Lower leg skin (tissue), 4 donors: ENCODE measurements around the gene HLA-G. TPM values are rescaled to one million over a fixed set of nuclear protein-coding genes. Genes with fewer than 3 reads are reported as not detected.
A peak's percentile ranks its signal among the peaks of the same experiment; 100 is the strongest.

ENCODE experiments used
- DNase-seq, 2 donors: peaks; one replicate each; pipeline ENCODE4 v3.0.0-alpha.2; 2019; ENCODE audit warnings: low spot score in 2 of 2
- H3K4me3 ChIP-seq: fragments of 200-600 bp; sonication (generic); 2 replicates; pipeline ENCODE4 v1.5.1; 2017; ENCODE audit warnings: mild to moderate bottlenecking, low read depth; ENCODE audit not compliant: poor library complexity, severe bottlenecking
- CTCF ChIP-seq, 3 donors: fragments of 450-650 bp; IDR thresholded peaks; one replicate each; pipeline ENCODE4 v1.5.1; 2016; ENCODE audit warnings: antibody characterized with exemption in 3 of 3, mild to moderate bottlenecking in 3 of 3, moderate library complexity in 2 of 3
- POLR2A ChIP-seq, 2 donors: fragments of 450-650 bp; IDR thresholded peaks; one replicate each; pipeline ENCODE4 v1.6.1; 2016 to 2017; ENCODE audit warnings: antibody characterized with exemption in 2 of 2, mild to moderate bottlenecking in 1 of 2, moderate library complexity in 1 of 2
- WGBS, 2 donors: methylation state at CpG; one replicate each; pipeline ENCODE4 v1.1.5; 2018; 5-methylcytosine and 5-hydroxymethylcytosine counted together
- intact Hi-C: fragments of 100-400 bp; cut with DNase I; formaldehyde crosslinking; loops from one replicate; pipeline ENCODE4 v1.15.0; 2023; ENCODE audit warnings: low total_unique reads
- total RNA-seq, 4 donors: library from RNA; depleted of rRNA; stranded (reverse); fragments of >200 nt; gene quantifications; one replicate each; pipeline ENCODE4 v1.1.0, GENCODE V29; 2016

The HLA-G gene
- total RNA-seq, 4 donors from 2014 or later = 0.29 TPM; not detected in 3

GRCh38 chr6:29847871-29848630 lies 20.4 kb downstream of the HLA-G start:
- WGBS, 2 donors = 5 to 6% methylated on average over 14 of the region's 14 CpGs
- DNase-seq = peak; percentile 69 to 96
- intact Hi-C loops = loop anchor here (5.0 kb wide), 1 partner anchor 164 kb away; no protein-coding TSS in a partner anchor
- TF ChIP-seq CTCF (IDR thresholded peaks at IDR 0.05) (peak in 1 of 3 donors; percentile 86), POLR2A (IDR thresholded peaks at IDR 0.05) (no peak)
- H3K4me3 ChIP-seq = no peak overlapping the region

- TF ChIP-seq CTCF (IDR thresholded peaks at IDR 0.05) = no peak
- TF ChIP-seq POLR2A (IDR thresholded peaks at IDR 0.05) = no peak
- intact Hi-C loops = no loop called here
- WGBS, 2 donors = 6 to 15% methylated on average over 36 to 38 of the region's 38 CpGs
- H3K4me3 ChIP-seq = no peak overlapping the region
- no peak for DNase-seq
Observed at GRCh38 chr6:29850011-29850553, 22.5 kb downstream of the HLA-G start.

GRCh38 chr6:29851190-29851589 lies 23.6 kb downstream of the HLA-G start:
- TF ChIP-seq CTCF (IDR thresholded peaks at IDR 0.05) (no peak), POLR2A (IDR thresholded peaks at IDR 0.05) (no peak)
- intact Hi-C loops = no loop called here

GRCh38 chr6:29853245-29853644 lies 25.6 kb downstream of the HLA-G start:
- DNase-seq = no peak
- intact Hi-C loops = no loop called here
- no peak for TF ChIP-seq POLR2A (IDR thresholded peaks at IDR 0.05)
- no peak for TF ChIP-seq CTCF (IDR thresholded peaks at IDR 0.05)
- H3K4me3 ChIP-seq = no peak overlapping the region
- WGBS, 2 donors = 39 to 59% methylated on average over 2 of the region's 2 CpGs

More at GRCh38 chr6:29851190-29851589, 23.6 kb downstream of the HLA-G start:
- no peak overlapping the region for H3K4me3 ChIP-seq
- WGBS, 2 donors = 92 to 94% methylated on average over 3 of the region's 3 CpGs
- no peak for DNase-seq

GRCh38 chr6:29858006-29858405 lies 30.4 kb downstream of the HLA-G start:
- TF ChIP-seq POLR2A (IDR thresholded peaks at IDR 0.05) = no peak
- no peak for TF ChIP-seq CTCF (IDR thresholded peaks at IDR 0.05)
- no peak for DNase-seq
- intact Hi-C loops = no loop called here
- 25 to 80% methylated on average over 1 of the region's 1 CpG for WGBS, 2 donors
- H3K4me3 ChIP-seq = no peak overlapping the region
